ENCODE measurements around the gene HOXD9. TPM values are rescaled to one million over a fixed set of nuclear protein-coding genes. Genes with fewer than 3 reads are reported as not detected.

HOXD9 gene
- total RNA-seq, 1 donor from 2014 or later, result 5.7 TPM

GRCh38 chr2:176092270-176093144, 30.0 kb upstream of the HOXD9 start, which contains the start of gene HOXD13:
Gene HOXD13 (plus strand): TSS chr2:176092721. CDS start chr2:176092891, 170 bp downstream.
- H3K9me3 ChIP-seq (ENCODE audit: control insufficient read depth in 3 of 3, low read length in 3 of 3), result no peaks in the 10 kb centered on the region
- H3K27me3 ChIP-seq (ENCODE audit: control insufficient read depth in 3 of 3, insufficient read depth in 3 of 3, low read length in 3 of 3), result peaks cover 93 to 98% (median 95%) of the 10 kb centered on the region in 3 donors
- no peaks in the 10 kb centered on the region for H3K36me3 ChIP-seq (ENCODE audit: control insufficient read depth in 3 of 3, insufficient read depth in 3 of 3, low read length in 3 of 3)
- H3K27ac ChIP-seq (ENCODE audit: low read depth, low read length), result no peak within 1 kb of the TSS
- peak within 1 kb of the TSS in 2 of 3 donors; percentile 54 to 56 for H3K4me3 ChIP-seq (ENCODE audit: low read length in 3 of 3)
- peaks cover 21 to 23% (median 23%) of the 10 kb centered on the region in 3 donors for H3K4me1 ChIP-seq (ENCODE audit: control insufficient read depth in 3 of 3, insufficient read depth in 3 of 3, low read length in 3 of 3)
- no peak within 1 kb of the TSS for H3K9ac ChIP-seq (ENCODE audit: low read depth in 1 of 3, low read length in 3 of 3)

- Histone ChIP-seq H3K9ac (ENCODE audit: low read depth in 1 of 3, low read length in 3 of 3) (no peak overlapping the region), H3K9me3 (ENCODE audit: control insufficient read depth in 3 of 3, low read length in 3 of 3) (no peaks in the 10 kb centered on the region), H3K27ac (ENCODE audit: low read depth, low read length) (no peak overlapping the region), H3K36me3 (ENCODE audit: control insufficient read depth in 3 of 3, insufficient read depth in 3 of 3, low read length in 3 of 3) (no peaks in the 10 kb centered on the region), H3K4me3 (ENCODE audit: low read length in 3 of 3) (peak overlapping the region in 2 of 3 donors; percentile 54 to 56), H3K4me1 (ENCODE audit: control insufficient read depth in 3 of 3, insufficient read depth in 3 of 3, low read length in 3 of 3) (peaks cover 17 to 23% (median 23%) of the 10 kb centered on the region in 3 donors), H3K27me3 (ENCODE audit: control insufficient read depth in 3 of 3, insufficient read depth in 3 of 3, low read length in 3 of 3) (peaks cover 93 to 98% (median 95%) of the 10 kb centered on the region in 3 donors)
Measured at GRCh38 chr2:176093145-176093897, 29.2 kb upstream of the HOXD9 start.

GRCh38 chr2:176093898-176094249, 28.6 kb upstream of the HOXD9 start:
- peaks cover 14 to 25% (median 21%) of the 10 kb centered on the region in 3 donors for H3K4me1 ChIP-seq (ENCODE audit: control insufficient read depth in 3 of 3, insufficient read depth in 3 of 3, low read length in 3 of 3)
- H3K4me3 ChIP-seq (ENCODE audit: low read length in 3 of 3), result no peak overlapping the region
- peaks cover 93 to 98% (median 95%) of the 10 kb centered on the region in 3 donors for H3K27me3 ChIP-seq (ENCODE audit: control insufficient read depth in 3 of 3, insufficient read depth in 3 of 3, low read length in 3 of 3)
- no peaks in the 10 kb centered on the region for H3K9me3 ChIP-seq (ENCODE audit: control insufficient read depth in 3 of 3, low read length in 3 of 3)
- no peak overlapping the region for H3K27ac ChIP-seq (ENCODE audit: low read depth, low read length)
- H3K36me3 ChIP-seq (ENCODE audit: control insufficient read depth in 3 of 3, insufficient read depth in 3 of 3, low read length in 3 of 3), result no peaks in the 10 kb centered on the region
- no peak overlapping the region for H3K9ac ChIP-seq (ENCODE audit: low read depth in 1 of 3, low read length in 3 of 3)

DNA sequence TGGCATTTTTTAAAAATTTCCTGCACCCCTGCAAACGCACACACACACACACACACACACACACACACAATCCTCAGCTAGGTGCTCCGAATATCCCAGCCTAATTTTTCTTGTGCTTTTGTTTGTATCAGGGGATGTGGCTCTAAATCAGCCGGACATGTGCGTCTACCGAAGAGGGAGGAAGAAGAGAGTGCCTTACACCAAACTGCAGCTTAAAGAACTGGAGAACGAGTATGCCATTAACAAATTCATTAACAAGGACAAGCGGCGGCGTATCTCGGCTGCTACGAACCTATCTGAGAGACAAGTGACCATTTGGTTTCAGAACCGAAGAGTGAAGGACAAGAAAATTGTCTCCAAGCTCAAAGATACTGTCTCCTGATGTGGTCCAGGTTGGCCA, 28.2 kb upstream of the HOXD9 start:
- H3K4me1 ChIP-seq (ENCODE audit: control insufficient read depth in 3 of 3, insufficient read depth in 3 of 3, low read length in 3 of 3), result peaks cover 14 to 25% (median 21%) of the 10 kb centered on the region in 3 donors
- peaks cover 93 to 98% (median 96%) of the 10 kb centered on the region in 3 donors for H3K27me3 ChIP-seq (ENCODE audit: control insufficient read depth in 3 of 3, insufficient read depth in 3 of 3, low read length in 3 of 3)
- no peak overlapping the region for H3K27ac ChIP-seq (ENCODE audit: low read depth, low read length)
- no peaks in the 10 kb centered on the region for H3K36me3 ChIP-seq (ENCODE audit: control insufficient read depth in 3 of 3, insufficient read depth in 3 of 3, low read length in 3 of 3)
- no peaks in the 10 kb centered on the region for H3K9me3 ChIP-seq (ENCODE audit: control insufficient read depth in 3 of 3, low read length in 3 of 3)
- no peak overlapping the region for H3K4me3 ChIP-seq (ENCODE audit: low read length in 3 of 3)
- H3K9ac ChIP-seq (ENCODE audit: low read depth in 1 of 3, low read length in 3 of 3), result no peak overlapping the region

- Histone ChIP-seq H3K27ac (ENCODE audit: low read depth, low read length) (no peak overlapping the region), H3K4me1 (ENCODE audit: control insufficient read depth in 3 of 3, insufficient read depth in 3 of 3, low read length in 3 of 3) (peaks cover 16 to 25% (median 24%) of the 10 kb centered on the region in 3 donors), H3K36me3 (ENCODE audit: control insufficient read depth in 3 of 3, insufficient read depth in 3 of 3, low read length in 3 of 3) (no peaks in the 10 kb centered on the region), H3K9me3 (ENCODE audit: control insufficient read depth in 3 of 3, low read length in 3 of 3) (no peaks in the 10 kb centered on the region), H3K27me3 (ENCODE audit: control insufficient read depth in 3 of 3, insufficient read depth in 3 of 3, low read length in 3 of 3) (peaks cover 93 to 98% (median 96%) of the 10 kb centered on the region in 3 donors), H3K9ac (ENCODE audit: low read depth in 1 of 3, low read length in 3 of 3) (no peak overlapping the region), H3K4me3 (ENCODE audit: low read length in 3 of 3) (no peak overlapping the region)
Measured at GRCh38 chr2:176095421-176095820, 27.1 kb upstream of the HOXD9 start.

- Histone ChIP-seq H3K36me3 (ENCODE audit: control insufficient read depth in 3 of 3, insufficient read depth in 3 of 3, low read length in 3 of 3) (no peaks in the 10 kb centered on the region), H3K4me1 (ENCODE audit: control insufficient read depth in 3 of 3, insufficient read depth in 3 of 3, low read length in 3 of 3) (peaks cover 16 to 25% (median 24%) of the 10 kb centered on the region in 3 donors), H3K27me3 (ENCODE audit: control insufficient read depth in 3 of 3, insufficient read depth in 3 of 3, low read length in 3 of 3) (peaks cover 93 to 98% (median 96%) of the 10 kb centered on the region in 3 donors), H3K9me3 (ENCODE audit: control insufficient read depth in 3 of 3, low read length in 3 of 3) (no peaks in the 10 kb centered on the region), H3K9ac (ENCODE audit: low read depth in 1 of 3, low read length in 3 of 3) (no peak overlapping the region), H3K27ac (ENCODE audit: low read depth, low read length) (no peak overlapping the region), H3K4me3 (ENCODE audit: low read length in 3 of 3) (peak overlapping the region; percentile 38 to 62 (median 39))
Measured at GRCh38 chr2:176096243-176096985, 26.1 kb upstream of the HOXD9 start.

GRCh38 chr2:176096986-176097819, 25.3 kb upstream of the HOXD9 start:
- Histone ChIP-seq H3K27me3 (ENCODE audit: control insufficient read depth in 3 of 3, insufficient read depth in 3 of 3, low read length in 3 of 3) (peaks cover 93 to 98% (median 96%) of the 10 kb centered on the region in 3 donors), H3K4me1 (ENCODE audit: control insufficient read depth in 3 of 3, insufficient read depth in 3 of 3, low read length in 3 of 3) (peaks cover 16 to 25% (median 24%) of the 10 kb centered on the region in 3 donors), H3K9ac (ENCODE audit: low read depth in 1 of 3, low read length in 3 of 3) (peak overlapping the region in 2 of 3 donors; percentile 50 to 54), H3K36me3 (ENCODE audit: control insufficient read depth in 3 of 3, insufficient read depth in 3 of 3, low read length in 3 of 3) (no peaks in the 10 kb centered on the region), H3K4me3 (ENCODE audit: low read length in 3 of 3) (peak overlapping the region; percentile 39 to 69 (median 62)), H3K9me3 (ENCODE audit: control insufficient read depth in 3 of 3, low read length in 3 of 3) (no peaks in the 10 kb centered on the region), H3K27ac (ENCODE audit: low read depth, low read length) (no peak overlapping the region)

- Histone ChIP-seq H3K36me3 (ENCODE audit: control insufficient read depth in 3 of 3, insufficient read depth in 3 of 3, low read length in 3 of 3) (no peaks in the 10 kb centered on the region), H3K27me3 (ENCODE audit: control insufficient read depth in 3 of 3, insufficient read depth in 3 of 3, low read length in 3 of 3) (peaks cover 99 to 100% (median 100%) of the 10 kb centered on the region in 3 donors), H3K9ac (ENCODE audit: low read depth in 1 of 3, low read length in 3 of 3) (peak overlapping the region in 1 of 3 donors; percentile 19), H3K9me3 (ENCODE audit: control insufficient read depth in 3 of 3, low read length in 3 of 3) (no peaks in the 10 kb centered on the region), H3K4me3 (ENCODE audit: low read length in 3 of 3) (peak overlapping the region in 2 of 3 donors; percentile 17 to 62), H3K4me1 (ENCODE audit: control insufficient read depth in 3 of 3, insufficient read depth in 3 of 3, low read length in 3 of 3) (peaks cover 16 to 25% (median 24%) of the 10 kb centered on the region in 3 donors), H3K27ac (ENCODE audit: low read depth, low read length) (no peak overlapping the region)
Measured at GRCh38 chr2:176097820-176098365, 24.6 kb upstream of the HOXD9 start.

Data from skeletal muscle tissue (tissue), 4 donors.